ENCODE results near the gene NRROS.

Gene NRROS

GRCh38 chr3:196662033-196662432, 22.5 kb downstream of the NRROS start:
- Histone ChIP-seq H3K27ac (ENCODE audit: low read depth, low read length) (no peak overlapping the region), H2AFZ (ENCODE audit: low read depth, low read length, severe bottlenecking) (no peak overlapping the region), H3F3A (ENCODE audit: insufficient read depth) (no peaks in the 10 kb centered on the region), H3K36me3 (ENCODE audit: low read length) (no peaks in the 10 kb centered on the region), H3K27me3 (ENCODE audit: low read length) (no peaks in the 10 kb centered on the region), H3K4me3 (ENCODE audit: insufficient read depth, low read length, poor library complexity, severe bottlenecking) (no peak overlapping the region), H3K4me2 (ENCODE audit: low read depth, low read length, poor library complexity, severe bottlenecking) (no peak overlapping the region), H4K20me1 (ENCODE audit: low read depth, low read length) (no peaks in the 10 kb centered on the region), H3K9me2 (replicated peaks; ENCODE audit: insufficient read depth, low read length) (no peaks in the 10 kb centered on the region), H3K9ac (ENCODE audit: low read length) (no peak overlapping the region), H3K79me2 (ENCODE audit: insufficient read depth, low read length) (no peaks in the 10 kb centered on the region), H3K9me3 (ENCODE audit: insufficient read depth, low read length) (no peaks in the 10 kb centered on the region)
- no peak for TF ChIP-seq CTCF (IDR thresholded peaks at IDR 0.05; ENCODE audit: insufficient read depth, low read length, poor library complexity, severe bottlenecking)
- TF ChIP-seq EZH2phosphoT487 (conservative IDR thresholded peaks at IDR 0.05; ENCODE audit: low read length): no peak

- H3K27me3 ChIP-seq (ENCODE audit: low read length): no peaks in the 10 kb centered on the region
- H3K36me3 ChIP-seq (ENCODE audit: low read length): no peaks in the 10 kb centered on the region
- H3F3A ChIP-seq (ENCODE audit: insufficient read depth): no peaks in the 10 kb centered on the region
- no peak overlapping the region for H3K4me2 ChIP-seq (ENCODE audit: low read depth, low read length, poor library complexity, severe bottlenecking)
- no peaks in the 10 kb centered on the region for H4K20me1 ChIP-seq (ENCODE audit: low read depth, low read length)
- H3K9me3 ChIP-seq (ENCODE audit: insufficient read depth, low read length): no peaks in the 10 kb centered on the region
- H2AFZ ChIP-seq (ENCODE audit: low read depth, low read length, severe bottlenecking): no peak overlapping the region
- H3K9ac ChIP-seq (ENCODE audit: low read length): no peak overlapping the region
- H3K79me2 ChIP-seq (ENCODE audit: insufficient read depth, low read length): no peaks in the 10 kb centered on the region
- TF ChIP-seq EZH2phosphoT487 (conservative IDR thresholded peaks at IDR 0.05; ENCODE audit: low read length): no peak
- TF ChIP-seq CTCF (IDR thresholded peaks at IDR 0.05; ENCODE audit: insufficient read depth, low read length, poor library complexity, severe bottlenecking): no peak
- no peak overlapping the region for H3K27ac ChIP-seq (ENCODE audit: low read depth, low read length)
- H3K9me2 ChIP-seq (replicated peaks; ENCODE audit: insufficient read depth, low read length): no peaks in the 10 kb centered on the region
- no peak overlapping the region for H3K4me3 ChIP-seq (ENCODE audit: insufficient read depth, low read length, poor library complexity, severe bottlenecking)
Measured at GRCh38 chr3:196662711-196663571, 23.4 kb downstream of the NRROS start.

GRCh38 chr3:196666001-196666867, 26.7 kb downstream of the NRROS start:
- no peaks in the 10 kb centered on the region for H3F3A ChIP-seq (ENCODE audit: insufficient read depth)
- H2AFZ ChIP-seq (ENCODE audit: low read depth, low read length, severe bottlenecking): no peak overlapping the region
- no peaks in the 10 kb centered on the region for H3K36me3 ChIP-seq (ENCODE audit: low read length)
- no peaks in the 10 kb centered on the region for H4K20me1 ChIP-seq (ENCODE audit: low read depth, low read length)
- no peak overlapping the region for H3K9ac ChIP-seq (ENCODE audit: low read length)
- no peak overlapping the region for H3K4me3 ChIP-seq (ENCODE audit: insufficient read depth, low read length, poor library complexity, severe bottlenecking)
- no peaks in the 10 kb centered on the region for H3K27me3 ChIP-seq (ENCODE audit: low read length)
- no peak overlapping the region for H3K27ac ChIP-seq (ENCODE audit: low read depth, low read length)
- H3K4me2 ChIP-seq (ENCODE audit: low read depth, low read length, poor library complexity, severe bottlenecking): no peak overlapping the region
- no peaks in the 10 kb centered on the region for H3K9me3 ChIP-seq (ENCODE audit: insufficient read depth, low read length)
- no peak for TF ChIP-seq EZH2phosphoT487 (conservative IDR thresholded peaks at IDR 0.05; ENCODE audit: low read length)
- no peak for TF ChIP-seq CTCF (IDR thresholded peaks at IDR 0.05; ENCODE audit: insufficient read depth, low read length, poor library complexity, severe bottlenecking)
- no peaks in the 10 kb centered on the region for H3K79me2 ChIP-seq (ENCODE audit: insufficient read depth, low read length)
- H3K9me2 ChIP-seq (replicated peaks; ENCODE audit: insufficient read depth, low read length): no peaks in the 10 kb centered on the region

Data from SU-DHL-6 (cell line).